Endothelial cell of umbilical vein (primary cell): Measurements from ENCODE around the gene SSX2IP. TPM values are rescaled to one million over a fixed set of nuclear protein-coding genes. Genes with fewer than 3 reads are reported as not detected.

Experiments
- BruUV-seq: library from RNA; stranded (reverse); fragments of 400-500 nt; replicated peaks from 2 replicates; lab custom pipeline; 2021; lab: Mats Ljungman, UMichigan
- CTCF ChIA-PET: fragments of 300-600, 350-600 bp; sonication (Branson Sonifier 250); formaldehyde crosslinking; loops from one replicate; lab custom pipeline; 2021; ENCODE audit warnings: antibody characterized with exemption, inconsistent platforms; lab: Charles Lee
- POLR2A ChIA-PET: fragments of 300-600, 350-600 bp; sonication (Branson Sonifier 250); formaldehyde crosslinking; loops from one replicate; lab custom pipeline; 2021; ENCODE audit warnings: antibody characterized with exemption, inconsistent platforms; lab: Charles Lee
- DNase-seq: peaks from one replicate; pipeline ENCODE4 v3.0.0-alpha.2; 2011; ENCODE audit warnings: low read depth, low spot score
- FAIRE-seq: peaks from 2 replicates; lab custom pipeline; 2011; peaks lifted over from hg19 to GRCh38; lab: Jason Lieb, UNC
- H2AFZ ChIP-seq: 2 replicates; pipeline ENCODE4 v1.6.0; 2012; ENCODE audit warnings: low read depth, low read length, control low read depth, inconsistent platforms
- H3K27ac ChIP-seq: 2 replicates; pipeline ENCODE4 v1.5.1; 2011; ENCODE audit warnings: low read depth, mild to moderate bottlenecking, control low read depth, low read length, moderate library complexity; ENCODE audit not compliant: insufficient read depth
- H3K27me3 ChIP-seq, 2 experiments: 2 replicates each; pipeline versions ENCODE4 v1.6.0 to v1.6.1; 2011; ENCODE audit warnings: low read length in 2 of 2, mixed read lengths in 1 of 2; ENCODE audit not compliant: control insufficient read depth in 2 of 2, insufficient read depth in 2 of 2
- H3K36me3 ChIP-seq, 2 experiments: 2 replicates in 1 of 2; 3 replicates in 1 of 2; pipeline ENCODE4 v1.5.1; 2011; ENCODE audit warnings: low read length in 2 of 2, mild to moderate bottlenecking in 1 of 2, moderate library complexity in 1 of 2; ENCODE audit not compliant: control insufficient read depth in 2 of 2, insufficient read depth in 2 of 2; ENCODE audit errors: extremely low read depth in 1 of 2
- H3K4me1 ChIP-seq: 3 replicates; pipeline ENCODE4 v1.5.1; 2011; ENCODE audit warnings: mild to moderate bottlenecking, low read length; ENCODE audit not compliant: control insufficient read depth, insufficient read depth; ENCODE audit errors: extremely low read depth
- H3K4me2 ChIP-seq: 2 replicates; pipeline ENCODE4 v1.6.1; 2011; ENCODE audit warnings: low read length, control low read depth, mixed read lengths; ENCODE audit not compliant: insufficient read depth
- H3K4me3 ChIP-seq, 3 experiments: fragments of 200-600 bp in 1 of 3; sonication (generic), shearing (Covaris generic) in 1 of 3; replicated peaks in 1 of 3; 2 replicates each; pipeline ENCODE4 v1.5.1; 2011 to 2016; ENCODE audit warnings: control low read depth in 3 of 3, low read length in 3 of 3, mild to moderate bottlenecking in 2 of 3, inconsistent platforms in 1 of 3, low read depth in 1 of 3, moderate library complexity in 1 of 3; ENCODE audit not compliant: insufficient read depth in 1 of 3
- H3K79me2 ChIP-seq: 2 replicates; pipeline ENCODE4 v1.6.0; 2012; ENCODE audit warnings: low read length, inconsistent platforms; ENCODE audit not compliant: control insufficient read depth, insufficient read depth
- H3K9ac ChIP-seq: replicated peaks from 2 replicates; pipeline ENCODE3; 2011; ENCODE audit warnings: low read length, control low read depth; ENCODE audit not compliant: insufficient read depth; ENCODE audit errors: extremely low read depth
- H3K9me1 ChIP-seq: replicated peaks from 3 replicates; pipeline ENCODE4 v1.6.0; 2011; ENCODE audit warnings: mild to moderate bottlenecking, low read length; ENCODE audit not compliant: control insufficient read depth, insufficient read depth; ENCODE audit errors: extremely low read depth
- H3K9me3 ChIP-seq: replicated peaks from 2 replicates; pipeline ENCODE4 v1.5.1; 2012; ENCODE audit warnings: low read length, inconsistent platforms; ENCODE audit not compliant: control insufficient read depth, insufficient read depth
- H4K20me1 ChIP-seq: replicated peaks from 2 replicates; pipeline ENCODE3; 2011; ENCODE audit warnings: mild to moderate bottlenecking, low read length; ENCODE audit not compliant: control insufficient read depth, insufficient read depth; ENCODE audit errors: extremely low read depth
- CTCF ChIP-seq, 2 donors: IDR thresholded peaks; 1 replicate in 1 of 2; 2 replicates in 1 of 2; pipeline ENCODE4 v1.5.1; 2011; ENCODE audit warnings: low read length in 2 of 2, mild to moderate bottlenecking in 2 of 2, moderate library complexity in 2 of 2, control low read depth in 1 of 2, inconsistent platforms in 1 of 2, low read depth in 1 of 2; ENCODE audit not compliant: insufficient read depth in 1 of 2; ENCODE audit errors: extremely low read depth in 1 of 2
- EZH2 ChIP-seq: IDR thresholded peaks from 2 replicates; pipeline ENCODE4 v1.6.1; 2012; ENCODE audit warnings: borderline replicate concordance, low read depth, mild to moderate bottlenecking, moderate library complexity, low read length, inconsistent platforms; ENCODE audit not compliant: severe bottlenecking
- FOS ChIP-seq: IDR thresholded peaks from 2 replicates; pipeline ENCODE4 v1.6.1; 2011; ENCODE audit warnings: mild to moderate bottlenecking, low read length, moderate library complexity, borderline replicate concordance; ENCODE audit not compliant: insufficient read depth
- GATA2 ChIP-seq: IDR thresholded peaks from 2 replicates; pipeline ENCODE4 v1.7.0; 2011; ENCODE audit warnings: low read depth, mild to moderate bottlenecking, moderate library complexity, mixed read lengths, low read length; ENCODE audit not compliant: insufficient read length, insufficient read depth
- JUN ChIP-seq: IDR thresholded peaks from 2 replicates; pipeline ENCODE4 v1.6.1; 2011; ENCODE audit warnings: borderline replicate concordance, low read depth; ENCODE audit not compliant: insufficient read length, insufficient read depth
- MAX ChIP-seq: IDR thresholded peaks from 2 replicates; pipeline ENCODE4 v1.6.1; 2011; ENCODE audit not compliant: insufficient read depth, insufficient read length
- MYC ChIP-seq: IDR thresholded peaks from one replicate; pipeline ENCODE4 v1.6.1; 2011; ENCODE audit warnings: mild to moderate bottlenecking, low read depth, low read length
- POLR2A ChIP-seq: IDR thresholded peaks from 2 replicates; pipeline ENCODE4 v1.6.1; 2012; ENCODE audit warnings: low read depth, mild to moderate bottlenecking, control low read depth, low read length
- POLR2AphosphoS5 ChIP-seq: IDR thresholded peaks from 2 replicates; pipeline ENCODE4 v1.6.1; 2012; ENCODE audit warnings: low read depth, mild to moderate bottlenecking, control low read depth, low read length, moderate library complexity; ENCODE audit not compliant: insufficient read depth
- dilution Hi-C: fragments of 300-500 bp; cut with MboI; formaldehyde crosslinking; loops from one replicate; pipeline ENCODE4 v1.15.0; 2019; ENCODE audit warnings: low sequenced_read_pairs; ENCODE audit not compliant: extremely low pct_ligation_motif_present
- intact Hi-C: fragments of 100-400 bp; cut with micrococcal nuclease; formaldehyde crosslinking; loops from one replicate; pipeline ENCODE4 v1.10.0; 2022
- polyA plus RNA-seq, 4 experiments: library from polyadenylated mRNA; depleted of rRNA in 3 of 4; stranded (reverse) in 3 of 4; unstranded in 1 of 4; fragments of >200 nt; gene quantifications; 2 replicates each; pipeline versions ENCODE4 v1.2.1 to v1.2.3, GENCODE V29; 2011 to 2012; ENCODE audit warnings: missing spikeins in 1 of 4
- total RNA-seq: library from RNA; stranded (reverse); gene quantifications from 2 replicates; pipeline ENCODE4 v1.2.3, GENCODE V29; 2021

The SSX2IP gene
- total and polyA plus RNA-seq, 2 donors (not counting 3 experiments of a cell fraction or from before 2014, with no cell fraction given): 0.77 to 8.4 TPM

DNA sequence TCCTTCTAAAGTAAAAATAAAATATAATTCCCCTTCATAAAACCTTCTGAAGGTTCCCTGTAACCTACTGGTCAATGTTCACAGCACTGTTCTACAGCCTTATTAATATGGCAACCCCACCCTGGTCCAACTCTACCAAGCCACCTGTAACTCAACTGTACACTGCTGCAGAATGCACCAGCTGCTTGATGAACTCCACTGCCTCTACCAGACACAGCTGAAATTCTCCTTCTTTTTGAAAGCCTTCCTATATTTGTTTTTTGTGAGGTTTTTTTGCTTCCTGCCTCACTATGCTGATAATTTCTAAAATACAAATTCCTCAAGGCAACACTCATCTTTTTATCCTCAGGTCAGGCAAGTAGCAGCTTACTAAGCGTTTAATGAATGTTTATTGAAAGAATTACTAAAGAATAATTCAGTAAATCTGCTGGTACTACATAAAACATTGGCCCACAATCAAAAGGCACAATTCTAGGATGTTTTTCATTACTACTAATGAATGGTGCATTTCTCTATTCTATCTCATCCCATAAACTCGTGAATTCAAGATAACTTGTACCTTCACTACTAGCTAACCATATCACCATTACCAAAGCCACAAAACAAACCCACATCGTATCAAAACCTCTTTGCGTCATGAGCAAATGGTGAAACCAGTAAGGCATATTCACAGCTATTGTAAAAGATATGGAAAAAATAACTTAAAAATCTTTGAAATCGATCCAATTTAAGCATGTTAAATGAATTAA lies 2.4 kb downstream of the SSX2IP start:
- dilution Hi-C loops: no loop called here
- ChIA-PET CTCF (no interaction called here), POLR2A (no interaction called here)
- Histone ChIP-seq H4K20me1 (no peaks in the 10 kb centered on the region), H3K27me3 (no peaks in the 10 kb centered on the region), H3K4me1 (peaks cover 9% of the 10 kb centered on the region), H2AFZ (no peak overlapping the region), H3K9me3 (no peaks in the 10 kb centered on the region), H3K4me2 (no peak overlapping the region), H3K79me2 (no peaks in the 10 kb centered on the region), H3K9ac (no peak overlapping the region), H3K9me1 (no peaks in the 10 kb centered on the region), H3K4me3 (no peak overlapping the region), H3K27ac (no peak overlapping the region), H3K36me3 (no peaks in the 10 kb centered on the region)
- DNase-seq: no peak
- TF ChIP-seq JUN (no peak), GATA2 (no peak), EZH2 (no peak), CTCF (IDR thresholded peaks at IDR 0.05; ENCODE audit: extremely low read depth in 1 of 2, insufficient read depth in 1 of 2, low read depth in 1 of 2, low read length in 2 of 2) (no peak), FOS (no peak), POLR2AphosphoS5 (no peak), POLR2A (no peak), MAX (no peak), MYC (no peak)
- intact Hi-C loops: no loop called here
- BruUV-seq: no TSS peak
- FAIRE-seq: no peak
